ENCODE measurements around the gene HYAL1. TPM values are rescaled to one million over a fixed set of nuclear protein-coding genes. Genes with fewer than 3 reads are reported as not detected.

HYAL1 gene
- total and polyA plus RNA-seq, 4 donors: 1.6 to 51.2 (median 26.2) TPM

DNA sequence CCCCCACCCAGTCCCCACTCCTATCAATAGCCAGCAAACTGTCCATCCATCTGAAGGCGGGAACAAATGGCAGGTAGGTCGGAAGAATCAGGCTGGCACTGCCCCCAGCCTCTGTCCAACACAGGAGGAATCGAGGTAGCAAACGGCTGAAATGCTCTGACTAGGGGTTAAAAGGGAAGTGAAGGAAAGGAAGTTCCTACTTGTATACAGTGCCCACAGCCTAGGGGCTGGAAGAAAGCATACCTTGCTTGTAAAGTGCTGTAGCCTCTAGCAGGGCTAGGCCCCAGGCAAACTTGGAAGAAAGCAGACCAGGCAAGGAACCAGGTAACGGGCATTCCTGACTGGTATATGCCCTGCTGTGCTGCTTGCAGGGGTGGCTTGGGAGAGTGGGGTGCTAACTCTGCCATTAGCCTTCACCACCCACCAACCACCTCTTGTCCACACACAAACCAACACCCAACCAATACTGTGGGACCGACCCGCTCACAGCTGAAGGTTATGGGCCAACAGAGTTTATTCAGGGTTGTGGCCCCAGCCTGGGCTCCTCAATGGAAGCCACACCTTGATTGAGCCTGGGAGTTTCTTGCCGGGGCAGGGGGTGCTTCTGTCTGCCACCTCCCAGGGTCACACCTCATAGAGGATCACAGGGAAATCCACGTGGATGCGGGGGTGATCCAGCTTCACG lies 22.3 kb upstream of the HYAL1 start:
- TF ChIP-seq CTCF (IDR thresholded peaks at IDR 0.05; ENCODE audit: control extremely low read depth, extremely low read depth): no peak
- Histone ChIP-seq H3K27ac (ENCODE audit: low read depth in 1 of 2, low read length in 1 of 2) (no peak overlapping the region), H3K9ac (ENCODE audit: insufficient read depth in 1 of 2, low read length in 2 of 2) (no peak overlapping the region), H3K4me1 (ENCODE audit: control insufficient read depth in 5 of 5, insufficient read depth in 5 of 5, low read length in 5 of 5) (peaks cover 2 to 36% (median 13%) of the 10 kb centered on the region in 5 donors), H3K27me3 (ENCODE audit: control insufficient read depth in 3 of 3, insufficient read depth in 3 of 3, low read length in 2 of 3) (no peaks in the 10 kb centered on the region), H3K9me3 (ENCODE audit: control insufficient read depth in 4 of 4, insufficient read depth in 3 of 4, low read length in 3 of 4) (no peaks in the 10 kb centered on the region), H3K36me3 (ENCODE audit: control insufficient read depth in 4 of 4, insufficient read depth in 4 of 4, low read length in 4 of 4) (peaks cover 12 to 26% (median 16%) of the 10 kb centered on the region in 4 donors), H3K4me3 (no peak overlapping the region)
- ATAC-seq (ENCODE audit: insufficient read depth, low FRiP score) (no peak), DNase-seq (no peak)
- WGBS, 2 donors: 83% methylated on average over 11 of the region's 11 CpGs

GRCh38 chr3:50325113-50325480 lies 21.7 kb upstream of the HYAL1 start:
- no peak for ATAC-seq (ENCODE audit: insufficient read depth, low FRiP score)
- Histone ChIP-seq H3K27me3 (ENCODE audit: control insufficient read depth in 3 of 3, insufficient read depth in 3 of 3, low read length in 2 of 3) (no peaks in the 10 kb centered on the region), H3K27ac (ENCODE audit: low read depth in 1 of 2, low read length in 1 of 2) (no peak overlapping the region), H3K4me3 (no peak overlapping the region), H3K36me3 (ENCODE audit: control insufficient read depth in 4 of 4, insufficient read depth in 4 of 4, low read length in 4 of 4) (peaks cover 6 to 21% (median 11%) of the 10 kb centered on the region in 4 donors), H3K4me1 (ENCODE audit: control insufficient read depth in 5 of 5, insufficient read depth in 5 of 5, low read length in 5 of 5) (peaks cover 2 to 41% (median 13%) of the 10 kb centered on the region in 5 donors), H3K9me3 (ENCODE audit: control insufficient read depth in 4 of 4, insufficient read depth in 3 of 4, low read length in 3 of 4) (no peaks in the 10 kb centered on the region), H3K9ac (ENCODE audit: insufficient read depth in 1 of 2, low read length in 2 of 2) (no peak overlapping the region)
- no peak for TF ChIP-seq CTCF (IDR thresholded peaks at IDR 0.05; ENCODE audit: control extremely low read depth, extremely low read depth)
- no peak for DNase-seq
- WGBS, 2 donors: 81 to 95% methylated on average over 2 of the region's 2 CpGs

DNA sequence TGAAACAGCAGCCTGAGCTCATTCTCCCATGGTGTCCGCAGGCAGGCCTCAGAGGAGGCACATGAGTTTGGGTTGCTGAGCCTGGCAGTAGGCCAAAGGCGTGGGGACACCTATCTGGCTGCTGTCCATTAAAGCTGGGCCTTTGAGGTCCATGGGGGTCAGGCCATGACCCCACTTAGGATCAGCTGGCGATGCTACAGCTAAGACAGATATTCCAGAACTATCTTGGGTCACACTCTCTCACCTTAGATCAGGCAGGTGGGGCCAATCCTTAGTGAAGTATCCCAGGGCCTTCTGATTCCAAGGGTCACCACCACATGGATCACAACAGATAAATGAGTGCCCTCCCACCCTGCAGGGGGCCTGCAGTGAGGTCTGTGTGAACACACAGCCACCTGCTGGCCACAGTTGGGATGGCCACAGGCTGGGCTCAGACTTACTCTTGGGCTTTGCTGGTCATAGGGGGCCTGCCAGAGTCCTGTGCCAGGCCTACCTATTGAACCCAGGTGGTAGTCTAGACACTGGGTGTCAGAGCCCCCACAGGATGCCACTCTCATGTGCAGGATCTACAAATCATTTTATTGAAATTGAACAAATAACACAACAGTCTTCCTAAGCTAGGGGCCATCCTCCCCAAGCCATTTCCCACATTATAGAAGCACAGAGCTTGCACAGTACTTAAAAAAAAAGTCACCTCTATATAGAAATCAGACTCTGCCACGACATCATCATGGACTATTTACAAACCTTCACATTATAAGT lies 21.2 kb upstream of the HYAL1 start:
- H3K4me1 ChIP-seq (ENCODE audit: control insufficient read depth in 5 of 5, insufficient read depth in 5 of 5, low read length in 5 of 5): peaks cover 2 to 47% (median 17%) of the 10 kb centered on the region in 5 donors
- peak; percentile 69 for TF ChIP-seq CTCF (IDR thresholded peaks at IDR 0.05; ENCODE audit: control extremely low read depth, extremely low read depth)
- H3K4me3 ChIP-seq: no peak overlapping the region
- no peak overlapping the region for H3K9ac ChIP-seq (ENCODE audit: insufficient read depth in 1 of 2, low read length in 2 of 2)
- peaks cover under 1 to 15% (median 6%) of the 10 kb centered on the region in 4 donors for H3K36me3 ChIP-seq (ENCODE audit: control insufficient read depth in 4 of 4, insufficient read depth in 4 of 4, low read length in 4 of 4)
- H3K27me3 ChIP-seq (ENCODE audit: control insufficient read depth in 3 of 3, insufficient read depth in 3 of 3, low read length in 2 of 3): no peaks in the 10 kb centered on the region
- WGBS, 2 donors: 42 to 56% methylated on average over 4 of the region's 4 CpGs
- peak; percentile 63 to 73 (median 72) for DNase-seq
- no peaks in the 10 kb centered on the region for H3K9me3 ChIP-seq (ENCODE audit: control insufficient read depth in 4 of 4, insufficient read depth in 3 of 4, low read length in 3 of 4)
- peak overlapping the region; percentile 64 to 94 for H3K27ac ChIP-seq (ENCODE audit: low read depth in 1 of 2, low read length in 1 of 2)
- ATAC-seq (ENCODE audit: insufficient read depth, low FRiP score): no peak
